Measurements from ENCODE around the gene SLC16A11. TPM values are rescaled to one million over a fixed set of nuclear protein-coding genes. Genes with fewer than 3 reads are reported as not detected.

SLC16A11 gene
- total and polyA plus RNA-seq, 10 of the 15 experiments (the other 5 are each of a cell fraction or from before 2014, with no cell fraction given), result 0.11 to 2.7 (median 0.84) TPM

GRCh38 chr17:7014261-7014994 is 29.5 kb downstream of the SLC16A11 start (continued):
- TF ChIP-seq BCL3 (IDR thresholded peaks at IDR 0.05; ENCODE audit: borderline replicate concordance, insufficient read depth, low read depth, low read length, poor library complexity, severe bottlenecking), result peak; percentile 53
- no peak for TF ChIP-seq ZNF274 (IDR thresholded peaks at IDR 0.05; ENCODE audit: insufficient read depth, insufficient read length)
- no peak for TF ChIP-seq FOS (IDR thresholded peaks at IDR 0.05; ENCODE audit: borderline replicate concordance, extremely low read depth, insufficient read length)
- no peak for TF ChIP-seq TCF7 (IDR thresholded peaks at IDR 0.05; ENCODE audit: borderline replicate concordance)
- TF ChIP-seq, protein P1, sequence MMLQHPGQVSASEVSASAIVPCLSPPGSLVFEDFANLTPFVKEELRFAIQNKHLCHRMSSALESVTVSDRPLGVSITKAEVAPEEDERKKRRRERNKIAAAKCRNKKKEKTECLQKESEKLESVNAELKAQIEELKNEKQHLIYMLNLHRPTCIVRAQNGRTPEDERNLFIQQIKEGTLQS (IDR thresholded peaks at IDR 0.05; ENCODE audit: borderline replicate concordance, extremely low read depth, low read depth, low read length), result no peak
- TF ChIP-seq MTA2 (IDR thresholded peaks at IDR 0.05; ENCODE audit: low read depth), result peak; percentile 19; the same call in 1 of the 2 replicates
- no peak for TF ChIP-seq CBX3 (IDR thresholded peaks at IDR 0.05; ENCODE audit: borderline replicate concordance, low read depth)
- no peak for TF ChIP-seq SREBF1 (IDR thresholded peaks at IDR 0.05; ENCODE audit: low read length)
- TF ChIP-seq PAX5 (IDR thresholded peaks at IDR 0.05; ENCODE audit: borderline replicate concordance, low read depth, low read length), result peak; percentile 26; the same call in 1 of the 2 replicates
- TF ChIP-seq TBL1XR1 (IDR thresholded peaks at IDR 0.05; ENCODE audit: low read depth, low read length), result 0 out of 2 replicates have a peak, but pooled peaks have one; percentile 33
- TF ChIP-seq RCOR1 (conservative IDR thresholded peaks at IDR 0.05; ENCODE audit: low read depth, low read length), result no peak
- no peak for TF ChIP-seq NFXL1 (IDR thresholded peaks at IDR 0.05; ENCODE audit: borderline replicate concordance)
- TF ChIP-seq MEF2B (IDR thresholded peaks at IDR 0.05; ENCODE audit: partially characterized antibody, poor library complexity, severe bottlenecking), result peak; percentile 27
- peak; percentile 89 for TF ChIP-seq POLR2AphosphoS2 (IDR thresholded peaks at IDR 0.05; ENCODE audit: low read depth, low read length)
- TF ChIP-seq, protein P2, sequence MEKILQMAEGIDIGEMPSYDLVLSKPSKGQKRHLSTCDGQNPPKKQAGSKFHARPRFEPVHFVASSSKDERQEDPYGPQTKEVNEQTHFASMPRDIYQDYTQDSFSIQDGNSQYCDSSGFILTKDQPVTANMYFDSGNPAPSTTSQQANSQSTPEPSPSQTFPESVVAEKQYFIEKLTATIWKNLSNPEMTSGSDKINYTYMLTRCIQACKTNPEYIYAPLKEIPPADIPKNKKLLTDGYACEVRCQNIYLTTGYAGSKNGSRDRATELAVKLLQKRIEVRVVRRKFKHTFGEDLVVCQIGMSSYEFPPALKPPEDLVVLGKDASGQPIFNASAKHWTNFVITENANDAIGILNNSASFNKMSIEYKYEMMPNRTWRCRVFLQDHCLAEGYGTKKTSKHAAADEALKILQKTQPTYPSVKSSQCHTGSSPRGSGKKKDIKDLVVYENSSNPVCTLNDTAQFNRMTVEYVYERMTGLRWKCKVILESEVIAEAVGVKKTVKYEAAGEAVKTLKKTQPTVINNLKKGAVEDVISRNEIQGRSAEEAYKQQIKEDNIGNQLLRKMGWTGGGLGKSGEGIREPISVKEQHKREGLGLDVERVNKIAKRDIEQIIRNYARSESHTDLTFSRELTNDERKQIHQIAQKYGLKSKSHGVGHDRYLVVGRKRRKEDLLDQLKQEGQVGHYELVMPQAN (conservative IDR thresholded peaks at IDR 0.05), result peak; percentile 47; the same call in 1 of the 2 replicates
- no peak for TF ChIP-seq ZNF622 (IDR thresholded peaks at IDR 0.05)
- no peak; the same call in 1 of the 2 replicates for TF ChIP-seq FOXM1 (IDR thresholded peaks at IDR 0.05; ENCODE audit: low read depth, low read length)
- no peak for TF ChIP-seq CUX1 (IDR thresholded peaks at IDR 0.05; ENCODE audit: insufficient replicate concordance, low read depth, low read length)

Data from GM12878 (cell line).